HG02852 (cell line): Measurements from ENCODE around the gene SAFB.
"Not testable (repeated sequence)": the region's sequence is repeated elsewhere in the genome, so short reads cannot be mapped to it uniquely, and the experiment has no call there.

ENCODE experiments used
- ATAC-seq: cut with Tn5 transposase; IDR thresholded peaks from one replicate; pipeline ENCODE4 v1.9.1; 2021; ENCODE audit warnings: mild to moderate bottlenecking, moderate library complexity; ENCODE audit not compliant: unreplicated experiment

Gene SAFB

DNA sequence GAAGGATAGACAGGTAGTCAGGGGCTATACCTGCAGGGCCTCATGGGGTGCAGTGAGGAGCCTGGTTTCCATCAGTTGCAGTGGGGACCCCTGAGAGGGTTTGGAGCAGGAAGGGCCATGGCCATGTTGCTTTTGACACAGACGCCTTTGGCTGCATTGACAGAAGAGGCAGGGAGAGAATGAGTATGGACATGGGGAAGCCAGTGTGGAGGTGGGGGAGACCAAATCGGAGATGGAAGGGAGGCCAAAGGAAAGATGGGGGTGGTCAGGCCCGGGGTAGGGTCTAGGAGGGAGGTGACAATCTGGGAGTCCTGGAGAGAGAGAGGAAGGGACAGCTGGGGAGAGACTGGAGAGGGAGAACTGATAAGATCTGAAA lies 59.2 kb downstream of the SAFB start:
- ATAC-seq = no peak

DNA sequence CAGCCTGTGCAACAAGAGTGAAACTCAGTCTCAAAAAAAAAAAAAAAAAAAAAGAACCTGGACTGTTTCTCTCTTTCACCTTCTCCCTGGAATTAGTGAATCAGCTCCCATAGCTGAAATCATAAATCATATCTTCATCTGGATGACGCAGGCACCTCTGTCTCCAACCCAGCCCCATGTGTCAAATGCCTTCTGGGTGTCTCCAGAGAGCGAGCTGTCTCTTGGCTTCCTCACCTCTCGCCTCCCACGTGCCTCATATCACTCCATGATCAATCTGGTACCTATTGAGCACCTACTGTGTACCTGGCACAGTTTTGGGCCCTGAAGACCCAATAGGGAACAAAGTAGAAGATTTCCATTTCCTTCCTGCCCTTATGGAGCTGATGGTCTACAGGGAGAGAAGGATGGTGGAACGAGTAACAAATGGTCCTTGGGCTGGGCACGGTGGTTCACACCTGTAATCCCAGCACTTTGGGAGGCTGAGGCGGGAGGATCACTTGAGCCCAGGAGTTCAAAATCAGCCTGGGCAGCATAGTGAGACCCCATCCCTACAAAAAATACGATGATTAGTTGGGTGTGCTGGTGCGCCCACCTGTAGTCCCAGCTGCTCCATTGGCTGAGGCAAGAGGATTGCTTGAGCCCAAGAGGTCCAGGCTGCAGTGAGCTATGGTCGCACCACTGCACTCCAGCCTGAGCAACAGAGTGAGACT lies 60.4 kb downstream of the SAFB start:
- no peak for ATAC-seq

- no peak for ATAC-seq
Measured at GRCh38 chr19:5684694-5685430, 62.0 kb downstream of the SAFB start.

DNA sequence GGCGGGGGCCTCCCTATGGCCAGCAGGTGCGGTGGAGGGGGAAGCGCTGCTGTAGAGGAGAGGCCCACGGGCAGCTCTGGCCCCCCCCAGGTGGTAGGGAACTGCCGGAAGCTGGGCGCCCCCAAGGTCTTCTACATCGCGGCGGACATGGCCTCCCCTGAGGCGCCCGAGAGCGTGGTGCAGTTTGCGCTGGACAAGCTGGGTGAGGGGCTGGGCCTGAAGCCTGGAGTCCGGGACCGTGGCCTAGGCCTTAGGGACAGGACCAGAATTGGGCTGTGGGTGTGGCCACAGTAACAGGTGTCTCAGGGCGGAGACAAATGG lies 63.4 kb downstream of the SAFB start:
- ATAC-seq = no peak

DNA sequence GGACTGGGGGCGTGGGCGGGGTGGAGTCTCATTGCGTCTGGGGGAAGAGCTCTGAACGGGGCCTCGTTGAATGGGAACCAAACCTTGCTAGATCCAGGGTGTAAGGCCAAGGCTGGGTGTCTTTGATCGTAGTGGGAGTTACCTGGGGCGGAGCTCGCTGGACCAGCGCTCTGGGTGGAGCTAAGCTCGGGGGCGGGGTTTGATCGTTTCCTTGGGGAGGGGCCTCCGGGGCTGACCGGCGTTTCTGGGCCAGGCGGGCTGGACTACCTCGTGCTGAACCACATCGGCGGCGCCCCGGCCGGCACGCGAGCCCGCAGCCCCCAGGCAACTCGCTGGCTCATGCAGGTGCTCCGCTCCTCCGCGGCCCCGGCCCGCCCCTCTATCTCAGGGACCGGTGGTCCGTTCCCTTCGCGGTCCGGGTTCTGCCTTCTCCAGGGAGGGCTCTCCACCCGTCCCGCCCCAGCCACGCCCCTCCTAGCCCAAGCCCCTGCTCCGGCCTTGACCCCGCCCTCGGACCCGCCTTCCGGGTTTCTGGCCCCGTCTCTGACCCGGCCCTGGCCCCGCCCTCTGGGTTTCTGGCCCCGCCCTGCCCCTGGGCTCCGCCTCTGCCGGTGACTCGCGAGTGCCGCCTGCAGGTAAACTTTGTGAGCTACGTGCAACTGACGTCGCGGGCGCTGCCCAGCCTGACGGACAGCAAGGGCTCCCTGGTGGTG lies 63.9 kb downstream of the SAFB start:
- ATAC-seq = peak; percentile 54

- ATAC-seq = no peak
Measured at GRCh38 chr19:5687360-5688198, 64.7 kb downstream of the SAFB start.

DNA sequence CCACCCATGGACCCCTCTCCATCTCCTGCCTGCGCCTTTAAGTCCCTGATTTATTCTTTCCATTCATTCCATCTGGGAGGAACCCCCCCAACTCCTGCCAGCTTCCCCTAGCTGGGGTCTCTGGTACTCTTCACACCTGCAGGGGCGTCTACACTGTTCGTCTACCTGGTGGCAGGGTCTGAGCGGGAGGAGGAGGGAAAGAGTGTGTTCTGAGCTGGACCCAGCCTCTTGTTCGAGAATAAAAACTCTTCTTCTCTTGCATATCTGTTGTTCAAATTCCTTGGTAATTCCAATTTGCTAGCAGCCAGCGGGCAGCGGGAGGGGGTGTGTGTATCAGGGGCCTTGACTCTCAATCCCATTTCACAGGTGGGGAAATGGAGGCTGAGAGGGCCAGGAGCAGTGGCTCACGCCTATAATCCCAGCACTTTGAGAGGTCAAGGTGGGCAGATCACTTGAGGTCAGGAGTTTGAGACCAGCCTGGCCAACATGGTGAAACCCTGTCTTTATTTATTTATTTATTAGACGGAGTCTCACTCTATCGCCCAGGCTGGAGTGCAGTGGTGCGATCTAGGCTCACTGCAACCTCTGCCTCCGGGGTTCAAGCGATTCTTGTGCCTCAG lies 65.5 kb downstream of the SAFB start:
- ATAC-seq = not testable (repeated sequence)

- no peak for ATAC-seq
Measured at GRCh38 chr19:5690125-5690954, 67.5 kb downstream of the SAFB start, which contains the start of gene RPL36. Gene RPL36 (plus strand): TSS chr19:5690295. CDS start chr19:5690508, 213 bp downstream.

GRCh38 chr19:5690955-5691821 lies 68.3 kb downstream of the SAFB start:
- ATAC-seq = no peak

DNA sequence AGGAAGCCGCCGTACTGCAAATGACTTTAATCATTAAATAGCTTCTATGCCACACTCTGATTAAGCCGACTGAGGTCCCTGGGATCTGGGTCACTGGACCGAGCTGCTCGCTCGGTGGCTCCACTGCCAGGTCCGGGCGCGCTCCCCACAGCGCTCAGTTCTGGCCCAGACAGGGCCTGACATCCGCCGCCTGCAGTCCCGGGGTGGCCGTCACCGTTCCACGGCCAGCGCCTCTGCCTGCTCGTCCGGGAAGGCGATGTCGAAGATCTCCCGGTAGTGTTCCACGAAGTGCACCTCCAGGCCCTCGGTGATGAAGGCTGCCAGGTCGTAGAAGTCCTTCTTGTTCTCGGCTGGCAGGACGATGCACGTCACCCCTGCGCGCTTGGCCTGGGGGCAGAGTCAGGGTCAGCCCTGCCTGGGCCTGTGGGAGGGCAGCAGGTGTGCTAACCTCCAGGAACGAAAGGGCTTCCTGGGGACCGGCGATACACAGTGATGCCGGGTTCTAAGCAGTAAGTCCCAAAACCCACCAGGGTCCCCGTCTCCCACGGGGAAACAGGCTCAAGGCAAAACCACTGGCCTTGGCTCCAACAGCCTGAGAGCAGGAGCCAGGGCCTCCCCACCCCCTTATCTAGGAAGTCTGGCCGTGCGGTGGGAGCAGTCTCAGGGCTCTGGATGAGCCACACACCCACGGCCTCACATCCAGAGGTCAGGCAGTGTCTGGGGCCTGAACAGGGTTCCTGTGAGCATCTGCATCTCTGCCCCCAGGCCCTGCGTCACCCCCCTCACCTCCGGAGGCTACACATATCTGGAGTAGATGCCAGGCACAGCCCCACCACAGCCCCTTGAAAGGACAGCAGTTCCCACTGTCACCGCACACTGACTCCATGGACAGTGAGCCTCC lies 69.2 kb downstream of the SAFB start:
- no peak for ATAC-seq

DNA sequence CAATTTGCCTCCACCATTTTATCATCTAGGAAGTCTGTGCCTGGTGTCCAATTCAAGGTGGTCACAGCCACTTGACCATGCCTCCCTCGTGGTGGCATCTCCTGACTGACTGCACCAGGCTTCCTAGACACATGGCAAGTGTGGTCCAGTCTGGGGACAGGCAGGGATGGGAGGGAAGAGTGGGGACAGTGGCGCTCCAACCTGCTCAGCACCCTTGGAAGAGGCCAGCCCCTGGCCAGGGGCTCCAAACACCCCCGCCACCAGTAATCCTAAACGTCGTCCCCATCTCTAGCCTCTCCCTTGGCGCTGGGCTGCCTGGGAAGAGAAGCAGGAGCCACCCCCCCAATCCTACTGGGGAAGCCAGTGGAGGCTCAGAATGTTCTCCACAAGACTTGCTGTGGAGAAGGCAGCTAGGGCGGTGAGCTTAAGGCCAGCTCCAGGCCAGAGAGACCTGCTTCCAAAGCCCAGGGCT lies 69.9 kb downstream of the SAFB start:
- ATAC-seq = no peak

DNA sequence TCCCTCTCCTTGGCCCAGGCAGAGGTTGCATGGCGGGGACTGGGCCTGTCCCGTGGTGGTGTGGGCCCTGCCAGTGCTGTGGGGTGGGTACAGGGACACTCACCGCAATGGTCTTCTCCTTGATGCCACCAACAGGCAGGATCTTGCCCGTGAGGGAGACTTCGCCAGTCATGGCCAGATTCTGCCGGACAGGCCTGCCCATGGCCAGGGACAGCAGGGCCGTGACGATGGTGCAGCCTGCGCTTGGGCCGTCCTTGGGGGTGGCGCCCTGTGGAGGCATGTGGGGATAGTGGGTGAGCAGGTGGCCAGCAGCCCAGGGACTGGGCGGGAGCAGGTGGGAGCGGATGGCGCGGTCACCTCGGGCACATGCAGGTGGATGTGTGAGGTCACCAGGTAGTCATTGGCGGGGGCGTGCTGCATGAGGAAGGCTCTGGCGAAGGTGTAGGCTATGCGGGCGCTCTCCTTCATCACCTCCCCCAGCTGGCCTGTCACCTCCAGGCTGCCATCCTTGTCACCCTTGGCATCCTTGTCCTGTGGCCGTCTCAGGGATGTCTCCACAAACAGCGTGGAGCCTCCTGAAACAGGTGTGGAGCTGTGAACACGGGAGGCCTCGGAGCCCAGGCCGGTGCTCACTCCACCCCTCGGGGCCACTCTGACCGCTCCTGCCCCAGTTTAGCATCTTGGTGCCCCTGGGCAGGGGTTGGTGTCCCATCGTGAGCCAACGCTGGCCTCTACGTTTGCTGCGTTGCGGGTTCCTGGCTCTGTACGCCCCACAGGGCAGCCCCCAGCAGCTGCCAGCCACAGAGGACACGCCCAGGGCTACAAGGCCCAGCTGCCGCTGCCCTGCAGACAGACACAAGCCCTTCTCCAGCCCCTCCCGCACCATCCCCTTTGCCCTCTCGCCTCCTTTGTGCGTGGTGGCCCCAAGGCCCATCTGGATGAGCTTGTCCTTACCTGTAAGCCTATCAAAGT lies 70.6 kb downstream of the SAFB start:
- ATAC-seq = no peak

DNA sequence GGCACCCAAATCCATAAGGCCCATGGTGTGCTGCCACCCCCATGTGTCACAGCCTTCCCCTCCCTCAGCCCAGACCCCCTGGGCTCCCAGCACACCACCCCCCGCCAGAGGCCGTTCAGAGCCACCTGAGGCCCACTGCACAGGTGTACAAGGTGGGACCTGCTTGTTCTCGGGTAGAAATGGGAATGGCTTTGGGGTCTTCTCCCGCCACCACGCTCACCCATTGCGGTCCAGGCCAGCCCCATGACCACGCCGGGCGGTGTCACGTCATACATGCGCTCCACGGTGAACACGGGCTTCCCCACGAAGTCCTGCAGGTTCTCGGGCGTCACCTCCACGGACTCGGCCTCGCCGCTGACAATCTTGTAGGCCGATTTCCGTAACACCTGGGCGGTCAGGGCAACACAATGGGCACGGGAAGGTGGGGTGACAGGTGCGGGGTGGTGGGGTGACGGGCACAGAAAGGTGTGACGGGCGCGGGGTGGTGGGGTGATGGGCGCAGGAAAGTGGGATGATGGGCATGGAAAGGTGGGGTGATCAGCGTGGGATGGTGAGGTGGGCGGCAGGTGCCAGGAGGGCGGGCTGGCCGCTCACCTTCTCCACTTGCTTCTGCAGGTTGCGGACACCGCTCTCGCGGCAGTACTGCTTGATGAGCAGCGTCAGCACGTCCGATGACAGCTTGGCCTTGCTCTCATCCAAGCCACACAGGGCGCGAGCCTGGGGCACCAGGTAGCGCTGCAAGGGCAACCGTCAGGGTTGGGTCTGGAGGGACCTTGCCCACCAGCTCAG lies 71.5 kb downstream of the SAFB start:
- no peak for ATAC-seq

DNA sequence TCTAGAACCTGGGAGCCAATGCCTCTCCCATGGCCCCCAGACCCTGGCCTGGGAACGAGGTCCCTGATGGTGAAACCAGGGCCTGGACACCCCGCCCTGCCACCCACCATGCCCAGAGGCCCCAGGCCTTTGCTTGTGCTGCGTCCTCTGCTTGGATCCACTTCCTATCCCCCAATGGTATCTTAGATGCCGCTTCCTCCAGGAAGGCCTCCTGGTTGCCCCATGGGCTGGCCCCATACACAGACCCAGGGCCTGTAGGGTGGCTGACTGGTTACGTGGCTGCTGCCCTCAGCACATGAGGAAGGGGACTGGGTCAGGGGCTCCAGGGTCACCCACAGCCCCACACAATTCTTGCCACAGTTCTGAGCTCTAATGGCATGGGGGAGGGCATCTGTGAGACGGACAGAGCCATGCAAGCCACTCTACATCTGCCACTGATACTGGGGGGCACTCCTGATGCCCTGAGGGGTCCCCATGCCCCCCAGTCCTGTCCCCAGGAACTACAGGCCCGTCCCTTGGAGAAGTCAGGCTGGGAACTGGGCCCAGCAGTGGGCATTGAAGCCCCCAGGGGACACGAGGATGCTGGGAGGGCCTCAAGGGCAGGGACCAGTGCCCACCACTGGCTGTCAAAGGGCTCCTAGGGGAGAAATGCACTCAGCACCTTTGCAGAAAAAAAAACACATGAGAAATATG lies 72.2 kb downstream of the SAFB start:
- no peak for ATAC-seq

DNA sequence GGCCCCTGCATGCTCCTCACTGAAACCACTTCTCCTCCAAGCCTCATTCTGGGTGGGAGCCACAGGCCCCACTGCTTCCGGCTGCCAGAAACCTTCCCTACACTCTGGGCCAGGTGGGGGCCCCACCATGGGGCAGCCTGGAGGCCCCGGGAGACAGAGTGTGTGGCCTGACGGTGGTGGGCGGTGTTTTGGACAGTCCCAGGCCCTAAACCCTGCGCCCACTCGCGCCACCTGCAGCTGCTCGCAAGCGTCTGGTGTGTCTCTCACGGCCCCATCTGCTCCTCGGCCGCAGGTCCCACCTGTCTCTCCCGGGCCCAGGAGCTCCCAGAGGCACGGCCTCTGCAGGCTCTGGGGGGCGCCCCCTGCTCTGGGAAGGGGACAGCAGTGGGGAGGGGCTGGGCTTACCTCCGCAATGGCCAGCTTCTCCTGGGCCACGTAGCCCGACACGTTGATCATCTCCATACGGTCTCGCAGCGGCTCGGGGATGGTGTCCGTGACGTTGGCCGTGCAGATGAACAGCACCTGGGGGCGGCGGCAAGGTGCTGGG lies 72.8 kb downstream of the SAFB start:
- no peak for ATAC-seq
